CD4-positive, alpha-beta T cell treated with Interleukin-6 for 4 hours (primary cell): Measurements from ENCODE around the gene TXNDC5.
"Not testable (repeated sequence)": the region's sequence is repeated elsewhere in the genome, so short reads cannot be mapped to it uniquely, and the experiment has no call there.

Experiments used
- DNase-seq: peaks from one replicate; pipeline ENCODE4 v3.0.0-alpha.2; 2020; ENCODE audit warnings: mixed read lengths

Gene TXNDC5

DNA sequence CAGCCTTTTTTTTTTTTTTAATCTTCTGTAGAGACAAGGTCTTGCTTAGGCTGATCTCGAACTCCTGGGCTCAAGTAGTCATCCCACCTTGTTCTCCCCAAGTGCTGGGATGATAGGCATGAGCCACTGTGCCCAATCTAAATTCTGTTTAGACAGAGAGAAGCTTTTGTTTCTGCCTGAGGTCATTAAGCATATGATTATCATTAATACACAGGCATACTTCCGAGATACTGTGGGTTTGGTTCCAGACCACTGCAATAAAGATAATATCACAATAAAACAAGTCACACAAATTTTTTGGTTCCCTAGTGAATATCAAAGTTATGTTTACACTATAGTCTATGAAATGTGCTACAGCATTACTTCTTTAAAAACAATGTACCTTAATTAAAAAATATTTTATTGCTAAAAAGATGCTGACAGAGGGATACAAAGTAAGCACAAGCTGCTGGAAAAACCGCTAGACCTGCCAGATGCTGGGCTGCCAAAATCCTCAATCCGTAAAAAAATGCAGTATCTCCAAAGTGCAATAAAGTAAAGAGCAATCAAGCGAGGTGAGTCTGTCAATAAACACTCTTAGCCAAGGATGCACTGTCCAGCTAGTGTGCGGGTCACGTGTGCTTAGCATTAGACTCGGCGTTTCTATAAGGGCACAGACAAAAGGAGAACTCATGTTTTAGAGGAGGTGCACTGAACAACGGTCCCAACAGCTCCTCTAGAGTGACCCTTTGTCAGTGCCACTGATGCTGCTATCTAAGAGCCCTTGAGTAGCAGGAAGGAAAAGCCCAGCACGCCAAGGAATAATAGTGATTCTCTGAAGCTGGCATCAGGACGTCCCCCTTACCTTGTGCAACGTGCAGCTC is 16.1 kb downstream of the TXNDC5 start:
- DNase-seq: no peak

GRCh38 chr6:7893342-7893741 is 17.2 kb downstream of the TXNDC5 start:
- DNase-seq: no peak

DNA sequence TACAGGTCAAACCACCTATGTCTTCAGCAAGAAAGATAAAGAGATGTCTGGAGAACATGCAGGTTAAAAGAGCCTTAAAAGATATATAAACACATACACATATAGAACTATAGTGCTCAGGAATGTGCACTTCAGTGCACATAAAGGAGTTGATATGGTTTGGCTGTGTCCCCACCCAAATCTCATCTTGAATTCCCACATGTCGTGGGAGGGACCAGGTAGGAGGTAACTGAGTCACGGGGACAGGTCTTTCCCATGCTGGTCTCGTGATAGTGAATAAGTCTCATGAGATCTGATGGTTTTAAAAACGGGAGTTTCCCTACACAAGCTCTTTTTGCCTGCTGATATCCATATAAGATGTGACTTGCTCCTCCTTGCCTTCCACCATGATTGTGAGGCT is 18.2 kb downstream of the TXNDC5 start:
- DNase-seq: not testable (repeated sequence)

DNA sequence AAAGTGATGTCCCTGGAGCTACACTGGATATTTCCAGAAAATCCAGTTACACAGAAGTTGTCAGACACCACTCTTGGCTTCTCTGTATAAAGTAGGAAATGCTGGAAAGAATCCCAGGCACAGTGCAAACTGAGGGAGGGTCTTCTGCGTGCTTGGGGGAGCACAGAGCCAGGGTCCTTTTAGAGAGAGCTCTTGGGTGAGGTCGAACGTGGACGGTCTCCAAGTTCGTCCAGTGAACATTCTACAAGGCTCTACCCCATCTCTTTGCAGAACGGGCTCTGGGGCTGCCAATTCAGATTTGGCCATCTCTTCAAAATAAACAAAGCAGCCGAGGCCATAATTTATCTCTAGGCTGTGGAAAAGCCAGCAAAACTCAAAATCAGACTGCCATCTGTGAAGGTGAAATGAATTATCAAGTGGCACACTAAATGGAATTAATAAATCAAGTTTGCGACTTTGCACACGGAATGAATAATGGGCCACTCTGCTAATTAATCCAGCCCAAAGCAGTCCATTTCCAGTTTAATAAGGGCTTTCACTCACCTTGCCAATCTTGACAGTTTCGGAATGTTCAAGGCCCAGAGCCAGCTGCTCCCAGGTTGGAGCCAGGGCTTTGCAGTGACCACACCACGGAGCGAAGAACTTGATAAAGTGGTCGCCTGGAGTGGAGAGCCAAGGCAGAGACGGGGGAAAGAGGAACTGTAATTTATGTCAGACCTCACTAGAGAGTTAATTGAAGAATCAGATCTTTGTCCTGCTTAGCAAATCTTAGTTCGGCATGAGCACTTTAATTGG is 19.3 kb downstream of the TXNDC5 start:
- DNase-seq: no peak

DNA sequence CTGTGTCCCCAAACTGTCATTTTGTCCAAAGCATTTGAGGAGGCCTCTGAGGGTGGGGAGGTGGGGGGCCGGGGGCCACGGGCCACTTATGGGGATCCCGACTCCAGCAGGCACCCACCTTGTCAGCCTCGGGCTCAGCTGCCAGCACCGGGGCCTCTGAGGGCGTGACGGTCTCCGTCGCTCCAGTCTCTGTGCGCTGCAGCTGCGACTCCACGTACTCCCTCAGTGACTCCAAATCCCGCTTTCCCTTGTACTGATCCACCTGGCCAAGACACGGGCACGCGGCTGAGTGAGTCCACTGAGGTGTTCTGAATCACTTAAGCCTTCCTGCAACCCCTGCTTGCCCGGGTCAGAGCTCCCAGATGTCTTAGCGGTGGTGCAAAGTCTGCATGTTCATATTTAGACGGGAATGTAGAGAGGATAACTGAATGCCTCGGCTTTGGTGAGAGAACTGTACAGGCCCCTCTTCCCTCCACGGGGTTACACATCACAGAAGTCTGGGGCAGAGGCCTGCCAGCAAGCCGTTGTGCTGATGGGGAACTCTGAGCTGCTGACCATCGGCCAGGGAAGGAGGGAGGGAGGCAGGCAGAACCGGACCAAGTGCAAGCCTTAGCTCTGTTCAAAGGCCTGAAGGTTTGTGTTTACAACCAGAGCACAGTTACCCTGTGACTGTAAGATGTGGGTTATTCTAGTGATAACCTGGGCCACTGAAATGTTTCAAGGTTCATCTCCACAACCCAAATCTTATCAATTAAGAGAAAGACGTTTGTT is 21.8 kb downstream of the TXNDC5 start:
- DNase-seq: no peak

DNA sequence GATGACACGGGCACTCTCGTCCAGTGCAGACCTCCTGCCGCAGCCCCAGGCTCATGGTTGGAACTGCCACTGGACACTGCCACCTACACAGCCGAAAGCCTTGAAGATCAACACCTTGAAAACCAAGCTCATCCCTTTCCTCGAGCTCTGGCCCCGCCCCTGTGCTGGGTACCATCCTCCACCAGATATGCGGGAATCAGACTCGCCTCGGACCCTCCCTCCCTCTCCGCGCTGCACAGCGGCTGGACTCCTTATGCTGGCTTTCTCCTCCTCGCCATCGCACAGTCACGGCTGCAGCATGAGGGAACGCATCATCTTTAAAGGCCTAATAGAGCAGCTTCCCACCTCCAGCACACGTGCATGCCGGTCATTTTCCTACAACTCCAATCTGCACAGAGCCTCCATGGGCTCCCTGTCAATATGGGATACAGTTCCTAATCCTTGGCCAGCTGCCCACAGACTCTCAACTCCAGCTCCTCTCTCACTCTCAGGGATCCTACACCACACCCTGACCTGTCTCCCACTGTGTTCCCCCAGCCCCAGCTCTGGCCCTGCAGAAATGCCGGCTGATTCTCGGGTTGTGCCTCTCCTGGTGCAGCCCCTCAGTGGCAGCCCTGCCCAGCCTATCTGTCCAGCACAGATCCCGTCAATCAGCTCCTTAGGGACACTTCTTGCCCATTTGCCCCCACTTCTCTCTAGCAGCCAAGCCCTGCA is 23.2 kb downstream of the TXNDC5 start:
- no peak for DNase-seq

GRCh38 chr6:7886132-7886531 is 24.5 kb downstream of the TXNDC5 start:
- no peak for DNase-seq

- DNase-seq: no peak
Measured at GRCh38 chr6:7883381-7883780, 27.2 kb downstream of the TXNDC5 start.

- DNase-seq: no peak
Measured at GRCh38 chr6:7882505-7883257, 27.9 kb downstream of the TXNDC5 start.

GRCh38 chr6:7881765-7882500 is 28.7 kb downstream of the TXNDC5 start:
- DNase-seq: no peak

- DNase-seq: no peak
Measured at GRCh38 chr6:7880718-7881107, 29.9 kb downstream of the TXNDC5 start.

GRCh38 chr6:7879980-7880717 is 30.4 kb downstream of the TXNDC5 start:
- DNase-seq: no peak

DNA sequence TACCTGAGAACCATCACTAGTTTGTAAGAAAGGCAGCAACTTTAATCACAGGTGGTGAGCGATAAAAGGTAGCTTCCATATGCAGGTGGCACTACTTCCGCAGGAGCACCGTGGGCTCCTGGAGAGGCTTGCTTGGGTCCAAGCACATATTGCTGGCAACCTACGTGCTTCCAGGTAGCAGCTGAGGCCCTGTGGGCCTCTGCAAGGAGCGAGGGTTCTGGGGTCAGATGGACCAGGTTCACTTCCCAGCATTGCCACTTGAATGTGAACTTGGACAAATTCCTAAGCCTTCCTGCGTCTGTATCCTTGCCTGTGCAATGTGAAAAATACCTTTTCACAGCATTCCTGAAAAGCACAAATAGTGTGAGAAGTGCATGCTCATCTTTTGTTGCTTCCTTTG is 31.0 kb downstream of the TXNDC5 start:
- no peak for DNase-seq

DNA sequence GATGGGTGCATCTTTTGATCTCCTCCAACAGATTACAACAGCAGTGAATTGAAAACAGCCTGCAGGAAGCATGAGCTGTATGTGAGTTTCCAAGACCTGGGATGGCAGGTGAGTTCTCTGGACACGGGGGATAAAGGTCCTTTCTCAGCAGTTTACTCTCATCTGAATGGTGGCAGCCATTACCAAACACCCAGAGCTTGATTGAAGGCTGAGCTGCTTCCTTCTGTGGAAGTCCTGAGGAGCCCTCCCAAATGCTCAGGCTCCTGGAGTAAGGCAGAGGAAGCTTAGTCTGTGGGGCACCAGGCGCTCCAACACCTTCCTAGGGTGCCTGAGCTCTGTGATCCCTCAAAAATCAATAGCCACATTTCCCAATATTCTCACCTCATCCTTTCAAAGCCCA is 31.5 kb downstream of the TXNDC5 start:
- no peak for DNase-seq

- no peak for DNase-seq
Measured at GRCh38 chr6:7878401-7878964, 32.1 kb downstream of the TXNDC5 start.

DNA sequence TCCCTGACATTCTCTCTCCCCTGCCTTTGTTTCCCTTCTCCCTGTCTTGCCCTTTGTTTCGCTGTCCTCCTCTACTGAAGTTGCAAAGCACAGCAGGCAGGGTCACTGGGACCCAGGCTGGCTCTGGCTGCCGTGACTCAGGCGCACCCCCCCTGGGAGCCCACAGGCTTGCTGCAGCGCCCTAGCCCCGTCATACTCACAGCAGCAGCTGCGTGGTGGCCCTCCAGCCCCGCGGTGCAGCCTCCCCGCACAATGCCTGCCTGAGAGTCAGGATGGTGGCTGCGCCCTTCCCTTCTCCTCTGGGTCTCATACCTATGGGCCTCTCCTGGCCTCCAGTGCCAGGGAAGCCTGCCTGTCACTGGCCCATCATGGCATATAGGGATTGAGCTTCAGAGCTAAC is 41.7 kb downstream of the TXNDC5 start:
- no peak for DNase-seq

DNA sequence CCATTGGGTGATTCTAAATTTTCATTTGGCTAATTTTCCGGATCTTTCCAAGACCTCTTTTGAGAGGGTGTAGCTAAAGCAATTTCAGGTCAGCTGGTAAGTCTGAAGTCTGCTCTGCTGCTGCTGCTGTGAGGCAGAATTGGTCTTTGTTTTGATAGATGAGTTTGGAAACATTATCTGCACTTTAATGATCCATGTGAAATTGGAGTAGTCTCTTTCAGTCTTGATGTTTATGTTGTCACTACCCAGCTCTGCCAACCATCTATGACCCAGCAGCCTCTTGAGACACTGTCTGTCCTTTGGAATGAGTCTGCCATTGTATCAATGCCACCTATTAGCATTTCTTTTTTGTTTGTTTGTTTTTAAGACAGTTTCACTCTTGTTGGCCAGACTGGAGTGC is 44.1 kb downstream of the TXNDC5 start:
- DNase-seq: no peak

- no peak for DNase-seq
Measured at GRCh38 chr6:7865781-7866180, 44.8 kb downstream of the TXNDC5 start.

GRCh38 chr6:7859591-7859990 is 51.0 kb downstream of the TXNDC5 start:
- DNase-seq: no peak

- no peak for DNase-seq
Measured at GRCh38 chr6:7851780-7852179, 58.8 kb downstream of the TXNDC5 start.
